Measurements from ENCODE around the gene DBF4.
"Not testable (repeated sequence)": the region's sequence is repeated elsewhere in the genome, so short reads cannot be mapped to it uniquely, and the experiment has no call there.

Gene DBF4
- total RNA-seq: 46.2 to 82.5 reads per million in 2 donors

GRCh38 chr7:87876040-87876868 is at the start of gene DBF4, which contains the start of gene SLC25A40:
DBF4 (plus strand) TSS chr7:87876493; CDS start chr7:87876733, 240 bp downstream.
SLC25A40 (minus strand) TSS chr7:87876360; CDS start chr7:87858727, 17,633 bp downstream.
- peak; percentile 91 for DNase-seq

DNA sequence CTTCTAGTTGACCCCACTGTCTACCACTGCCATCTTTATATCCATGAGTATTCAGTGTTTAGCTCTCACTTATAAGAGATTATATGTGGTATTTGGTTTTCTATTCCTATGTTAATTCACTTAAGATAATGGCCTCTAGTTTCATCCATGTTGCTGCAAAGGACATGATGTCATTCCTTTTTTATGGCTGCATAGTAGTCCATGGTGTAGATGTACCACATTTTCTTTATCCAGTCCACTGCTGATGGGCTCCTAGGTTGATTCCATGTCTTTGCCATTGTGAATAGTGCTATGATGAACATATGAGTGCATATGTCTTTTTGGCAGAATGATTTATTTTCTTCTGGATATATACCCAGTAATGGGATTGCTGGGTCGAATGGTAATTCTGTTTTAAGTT is 47.9 kb upstream of the DBF4 start:
- DNase-seq: not testable (repeated sequence)

- no peak for DNase-seq
Measured at GRCh38 chr7:87831097-87831496, 45.2 kb upstream of the DBF4 start.

DNA sequence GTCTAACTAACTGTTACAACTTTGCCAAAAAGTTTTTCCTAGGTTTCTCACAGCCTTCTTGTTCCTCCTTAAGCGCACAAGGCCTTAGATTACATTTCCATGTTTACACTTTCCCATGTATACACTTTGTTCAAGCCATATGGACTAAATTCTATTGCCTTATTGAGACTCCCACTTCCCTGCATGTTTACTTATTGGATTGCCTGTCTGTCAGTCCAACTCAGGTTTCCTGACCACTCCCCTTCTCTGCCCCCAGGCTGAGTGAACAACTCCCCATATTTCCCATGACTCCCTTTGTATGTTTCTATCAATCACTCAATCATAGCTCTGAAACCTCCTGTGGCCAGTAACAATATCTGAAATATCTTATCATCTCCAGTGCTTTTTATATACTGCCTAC is 43.2 kb upstream of the DBF4 start:
- DNase-seq: no peak

GRCh38 chr7:87837597-87837996 is 38.7 kb upstream of the DBF4 start:
- DNase-seq: no peak

DNA sequence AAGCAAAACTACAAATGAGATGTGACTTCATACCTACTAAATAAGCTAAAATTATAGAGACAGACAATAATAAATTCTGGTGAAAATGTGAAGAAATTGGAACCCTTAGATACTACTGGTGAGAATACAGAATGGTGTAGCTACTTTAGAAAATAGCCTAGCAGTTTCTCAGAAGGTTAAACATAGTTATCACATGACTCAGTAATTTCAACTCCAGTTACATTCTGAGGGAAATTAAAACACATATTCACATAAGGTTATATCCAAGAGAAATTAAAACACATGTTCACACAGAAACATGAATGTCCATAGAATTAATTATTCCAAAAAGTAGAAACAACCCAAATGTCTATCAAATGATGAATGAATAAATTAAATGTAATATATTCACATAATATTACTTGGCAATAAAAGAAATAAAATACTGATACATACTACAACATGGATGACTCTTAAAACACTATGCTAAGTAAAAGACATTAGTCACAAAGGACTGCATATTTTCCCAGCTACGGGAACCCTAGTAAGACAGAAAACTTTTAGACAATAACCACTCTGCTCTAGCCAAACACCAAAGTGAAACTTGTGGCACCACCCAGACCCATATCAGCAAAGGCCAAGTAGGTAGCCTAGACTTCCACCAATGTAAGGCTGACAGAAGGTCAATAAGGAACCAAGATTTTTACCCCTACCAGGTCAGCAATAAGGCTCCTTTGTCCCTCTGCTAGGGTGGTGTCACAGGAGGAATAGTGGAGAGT is 25.3 kb upstream of the DBF4 start:
- no peak for DNase-seq

GRCh38 chr7:87852306-87852705 is 24.0 kb upstream of the DBF4 start:
- DNase-seq: no peak

DNA sequence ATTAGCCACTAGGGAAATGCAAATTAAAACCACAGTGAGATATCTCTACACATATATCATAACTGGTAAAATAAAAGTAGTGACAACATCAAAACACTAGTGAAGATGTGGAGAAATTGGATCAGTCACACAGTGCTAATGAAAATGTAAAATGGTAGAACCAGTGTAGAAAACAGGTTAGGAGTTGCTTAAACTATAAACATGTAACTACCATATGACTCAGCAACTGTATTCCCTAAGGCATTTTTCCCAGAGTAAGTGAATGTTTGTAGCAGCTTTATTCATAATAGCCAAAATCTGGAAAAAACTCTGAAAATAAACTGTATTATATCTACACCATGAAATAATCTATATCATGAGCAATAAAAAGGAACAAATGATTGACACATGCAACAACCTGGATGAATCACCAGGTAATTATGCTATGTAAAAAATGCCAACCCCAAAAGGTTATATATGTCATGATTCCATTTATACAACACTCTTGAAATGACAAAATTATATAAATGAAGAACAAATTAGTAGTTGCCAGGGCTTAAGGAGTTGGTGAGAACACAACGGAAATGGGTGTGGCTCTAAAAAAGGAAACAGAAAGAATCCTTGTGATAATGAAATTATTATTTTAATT is 22.9 kb upstream of the DBF4 start:
- DNase-seq: no peak

DNA sequence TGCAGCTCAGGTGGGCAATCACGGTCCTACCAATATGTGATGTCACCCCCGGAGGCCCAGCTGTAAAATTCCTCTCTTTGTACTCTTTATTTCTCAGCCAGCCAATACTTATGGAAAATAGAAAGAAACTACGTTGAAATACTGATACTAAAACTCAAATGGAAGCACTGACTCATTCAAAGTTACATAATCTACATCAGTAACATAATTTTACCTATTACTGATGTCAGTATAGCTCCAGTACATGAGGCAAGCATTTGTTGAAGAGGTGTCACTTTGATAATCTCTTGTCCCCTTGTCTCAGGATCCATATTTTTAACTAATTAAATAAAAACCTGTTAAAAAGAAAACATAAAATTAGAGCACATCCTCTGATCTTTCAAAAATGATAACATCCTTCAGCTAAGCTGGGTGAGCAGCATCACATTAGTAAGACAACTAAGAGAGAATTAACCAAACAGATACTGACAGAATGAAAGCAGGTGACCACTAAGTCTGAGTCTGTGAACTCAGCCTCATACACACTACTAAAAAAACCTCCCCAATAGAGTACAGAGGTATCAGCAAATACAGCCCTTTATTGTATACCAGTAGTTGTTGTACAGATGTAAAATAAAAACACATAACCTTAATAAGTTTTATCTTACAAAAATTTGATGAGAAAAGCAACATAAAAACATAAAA is 17.7 kb upstream of the DBF4 start:
- no peak for DNase-seq

DNA sequence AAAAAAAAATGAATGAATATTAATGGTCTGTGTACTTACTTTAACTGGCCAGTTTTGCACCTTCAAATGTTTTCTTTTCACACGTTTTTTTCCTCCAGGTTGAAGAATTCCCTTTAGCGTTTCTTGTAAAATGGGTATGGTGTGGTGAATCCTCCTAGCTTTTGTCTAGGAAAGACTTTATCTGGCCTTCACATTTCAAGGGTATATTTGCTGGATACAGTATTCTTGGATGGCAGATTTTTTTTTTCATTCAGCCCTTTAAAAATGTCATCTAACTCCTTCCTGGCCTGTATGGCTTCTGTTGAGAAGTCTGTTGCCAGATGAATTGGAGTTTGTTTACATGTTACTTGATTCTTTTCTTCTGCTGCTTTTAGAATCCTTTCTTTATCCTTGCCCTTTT is 10.2 kb upstream of the DBF4 start:
- DNase-seq: no peak

DNA sequence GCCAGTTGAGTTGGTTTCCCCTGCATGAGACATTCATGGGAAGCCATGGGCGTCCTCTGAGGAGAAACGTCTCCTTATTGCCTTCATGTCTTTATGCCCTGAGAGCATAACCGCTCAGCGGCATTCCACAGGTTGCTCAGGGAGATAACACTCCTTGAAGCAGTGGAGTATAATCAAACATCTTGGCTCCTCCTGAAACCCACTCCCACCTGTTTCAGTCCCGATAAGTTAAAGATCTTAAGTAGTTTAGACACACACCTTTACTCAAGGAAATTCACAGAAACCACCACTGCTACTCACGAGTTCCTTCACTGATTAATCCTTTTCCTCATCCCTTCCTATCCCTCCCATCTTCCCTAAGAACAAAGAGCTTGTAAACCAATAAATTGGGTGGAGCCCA is 9.8 kb upstream of the DBF4 start:
- not testable (repeated sequence) for DNase-seq

DNA sequence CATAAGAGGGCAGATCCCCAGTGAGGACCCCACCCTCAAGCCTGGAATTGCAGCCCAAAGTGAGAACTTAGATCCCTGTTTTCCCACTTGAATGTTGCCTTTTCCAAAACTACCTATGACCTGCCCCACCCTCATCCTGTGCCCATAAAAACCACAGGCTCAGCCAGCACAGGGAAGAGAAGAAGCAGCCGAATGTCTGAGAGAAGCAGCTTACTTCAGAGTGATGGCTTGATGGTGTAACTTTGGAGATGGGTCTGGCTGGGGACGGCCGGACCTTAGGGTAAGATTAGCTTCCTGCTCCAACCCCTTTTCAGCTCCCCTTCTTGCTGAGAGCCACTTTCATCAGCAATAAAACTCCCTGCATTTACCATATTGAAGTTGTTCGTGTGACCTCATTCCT is 5.8 kb upstream of the DBF4 start:
- no peak for DNase-seq

DNA sequence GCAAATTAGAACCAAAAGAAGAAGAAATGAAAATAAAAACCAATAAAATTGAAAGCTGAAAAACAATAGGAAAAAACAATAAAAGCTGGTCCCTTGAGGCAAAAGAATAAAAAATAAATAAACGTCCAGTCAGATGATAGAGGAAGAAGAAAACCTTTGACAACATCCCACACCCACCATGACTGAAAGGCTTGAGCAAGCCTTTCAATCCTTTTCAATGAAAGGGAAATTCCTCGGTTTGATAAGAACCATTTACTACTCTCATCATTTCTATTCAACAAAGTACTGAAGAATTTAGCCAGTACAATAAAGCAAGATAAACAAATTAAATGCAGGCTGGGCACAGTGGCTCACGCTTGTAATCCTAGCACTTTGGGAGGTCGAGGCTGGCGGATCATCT is 3.9 kb upstream of the DBF4 start:
- no peak for DNase-seq

DNA sequence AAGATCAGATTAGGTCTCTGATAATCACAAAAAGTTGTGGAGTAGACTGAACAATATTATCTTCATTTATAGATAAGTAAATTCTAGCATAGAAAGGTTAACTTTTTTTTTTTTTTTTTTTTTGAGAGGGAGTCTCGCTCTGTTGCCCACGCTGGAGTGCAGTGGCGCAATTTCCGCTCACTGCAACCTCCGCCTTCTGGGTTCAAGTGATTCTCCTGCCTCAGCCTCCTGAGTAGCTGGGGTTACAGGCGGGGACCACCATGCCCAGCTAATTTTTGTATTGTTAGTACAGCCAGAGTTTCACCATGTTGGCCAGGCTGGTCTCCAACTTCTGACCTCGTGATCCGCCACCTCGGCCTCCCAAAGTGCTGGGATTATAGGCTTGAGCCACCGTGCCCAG is 3.0 kb upstream of the DBF4 start:
- DNase-seq: not testable (repeated sequence)

GRCh38 chr7:87874066-87874465 is 2.2 kb upstream of the DBF4 start:
- no peak for DNase-seq

- no peak for DNase-seq
Measured at GRCh38 chr7:87875151-87876039, 898 bp upstream of the DBF4 start.

GRCh38 chr7:87876869-87877234 is 559 bp downstream of the DBF4 start:
- DNase-seq: peak; percentile 20

- DNase-seq: no peak
Measured at GRCh38 chr7:87877366-87878040, 1.2 kb downstream of the DBF4 start.

- DNase-seq: no peak
Measured at GRCh38 chr7:87878208-87878735, 2.0 kb downstream of the DBF4 start.

DNA sequence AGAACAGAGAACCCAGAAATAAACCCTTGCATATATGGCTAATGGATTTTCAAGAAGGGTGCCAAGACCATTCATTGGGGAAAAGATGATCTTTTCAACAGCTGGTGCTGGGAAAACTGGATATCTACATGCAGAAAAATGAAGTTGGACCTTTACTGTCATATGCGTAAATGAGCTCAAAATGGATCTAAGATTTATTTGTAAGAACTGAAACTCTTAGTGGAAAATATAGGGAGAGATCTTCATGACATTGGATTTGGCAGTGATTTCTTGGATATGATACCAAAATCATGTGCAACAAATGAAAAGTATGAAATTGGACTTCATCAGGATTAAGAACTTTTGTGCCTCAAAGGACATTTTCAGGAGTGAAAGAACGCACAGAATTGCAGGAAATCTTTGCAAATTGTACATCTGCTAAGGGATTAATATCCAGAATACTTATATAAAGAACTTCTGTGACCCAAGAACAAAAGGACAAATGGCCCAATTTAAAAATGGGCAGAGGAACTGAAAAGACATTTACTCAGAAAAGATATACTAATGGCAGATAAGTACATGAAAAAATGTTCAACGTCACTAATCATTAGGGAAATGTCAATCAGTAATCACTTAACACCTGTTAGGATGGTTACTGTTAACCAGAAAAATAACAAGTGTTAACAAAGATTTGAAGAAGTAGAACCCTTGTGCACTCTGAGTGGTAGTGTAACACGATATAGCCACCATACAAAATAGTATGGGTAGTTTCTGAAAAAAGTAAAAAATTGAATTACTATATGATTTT is 6.1 kb downstream of the DBF4 start:
- no peak for DNase-seq
